ENCODE results near the gene FYN.

GRCh38 chr6:111724039-111724438 is 149.2 kb downstream of the FYN start:
- TF ChIP-seq CTCF (IDR thresholded peaks at IDR 0.05; ENCODE audit: low read depth, low read length, missing input control), result no peak
- no peak for TF ChIP-seq MAX (IDR thresholded peaks at IDR 0.05)
- no peak for TF ChIP-seq YY1 (IDR thresholded peaks at IDR 0.05)
- no peak for TF ChIP-seq RAD21 (IDR thresholded peaks at IDR 0.05)
- TF ChIP-seq REST (IDR thresholded peaks at IDR 0.05), result no peak
